Epithelial cell of esophagus (primary cell): ENCODE measurements around the gene TLX3.

Source experiments
- DNase-seq: peaks from one replicate; pipeline ENCODE4 v3.0.0; 2010; ENCODE audit warnings: low read depth
- H3K4me3 ChIP-seq: 2 replicates; pipeline ENCODE4 v1.5.1; 2011; ENCODE audit warnings: mild to moderate bottlenecking, low read length, control low read depth
- CTCF ChIP-seq: IDR thresholded peaks from 2 replicates; pipeline ENCODE4 v1.5.1; 2011; ENCODE audit warnings: low read depth, mild to moderate bottlenecking, low read length, control low read depth, inconsistent platforms; ENCODE audit not compliant: insufficient read depth; ENCODE audit errors: missing control alignments

Gene TLX3

GRCh38 chr5:171269717-171270116 is 39.3 kb upstream of the TLX3 start:
- no peak for TF ChIP-seq CTCF
- DNase-seq = peak; percentile 51
- H3K4me3 ChIP-seq = no peak overlapping the region

DNA sequence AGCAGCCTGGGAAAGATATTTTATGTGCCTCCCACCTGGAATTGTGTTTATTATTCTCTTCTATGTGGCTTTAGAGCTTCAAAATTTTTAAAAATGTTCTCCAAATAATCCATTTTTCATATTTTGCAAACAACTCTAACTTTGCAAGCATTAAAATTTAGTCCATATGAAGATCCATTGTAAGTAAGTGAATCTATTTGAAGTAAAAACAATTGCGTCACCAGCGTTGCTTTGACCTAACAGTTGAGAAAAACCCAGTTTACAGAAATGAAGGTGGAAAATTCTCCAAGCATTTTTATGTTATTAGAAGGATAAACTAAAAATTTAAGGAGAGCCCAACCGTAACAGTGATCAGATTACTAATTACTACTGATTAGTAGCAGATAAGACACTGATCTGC is 38.9 kb upstream of the TLX3 start:
- TF ChIP-seq CTCF = no peak
- DNase-seq = no peak
- H3K4me3 ChIP-seq = no peak overlapping the region

GRCh38 chr5:171271798-171272197 is 37.2 kb upstream of the TLX3 start:
- TF ChIP-seq CTCF = no peak
- H3K4me3 ChIP-seq = no peak overlapping the region
- DNase-seq = no peak

DNA sequence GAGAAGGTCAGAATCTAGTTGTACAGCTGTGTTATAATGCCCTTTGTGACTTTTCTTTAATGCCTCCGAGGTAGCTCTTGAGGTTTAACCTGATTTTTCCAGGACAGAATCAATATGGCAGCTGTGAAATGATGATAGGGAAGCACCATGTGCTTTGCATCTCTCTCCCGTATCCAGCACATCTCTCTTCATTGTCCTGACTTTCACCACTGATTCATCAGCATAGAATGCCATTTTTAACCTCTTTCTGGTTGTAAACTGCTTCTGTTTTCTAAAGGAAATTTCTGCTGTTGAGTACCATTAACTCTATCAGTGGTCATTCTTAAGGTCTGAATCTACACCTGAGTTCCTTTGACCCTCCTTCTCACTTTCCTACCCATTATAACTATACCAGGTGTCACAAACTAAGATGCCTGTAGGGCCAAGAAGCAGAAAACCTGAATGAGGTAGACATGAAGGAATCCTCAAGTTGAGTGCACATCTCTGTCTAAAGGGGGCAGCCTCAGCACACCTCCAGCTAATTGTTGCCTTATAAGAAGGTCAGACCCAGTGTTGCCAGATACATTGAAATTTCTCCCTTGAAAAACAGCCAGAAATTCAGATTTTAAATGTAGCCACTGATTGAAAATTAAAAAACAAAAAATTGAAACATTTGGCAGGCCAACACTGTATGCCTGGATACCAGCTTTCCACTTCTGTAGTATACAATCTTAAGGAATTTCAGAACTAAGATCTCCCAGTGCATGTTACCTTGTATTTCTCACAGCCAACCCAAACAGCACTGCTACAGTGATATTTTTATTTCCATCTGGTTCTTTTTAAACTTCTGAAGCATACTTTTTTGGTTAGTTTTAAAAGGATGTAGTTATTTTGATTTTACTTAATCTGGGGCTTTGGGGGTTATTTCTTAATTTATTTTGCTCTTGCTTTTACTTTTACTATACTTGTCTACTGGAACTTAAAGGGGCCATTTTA is 35.8 kb upstream of the TLX3 start:
- TF ChIP-seq CTCF = peak; percentile 51
- peak; percentile 55 for DNase-seq
- H3K4me3 ChIP-seq = no peak overlapping the region

GRCh38 chr5:171275841-171276544 is 33.1 kb upstream of the TLX3 start:
- no peak for TF ChIP-seq CTCF
- DNase-seq = no peak
- H3K4me3 ChIP-seq = no peak overlapping the region

DNA sequence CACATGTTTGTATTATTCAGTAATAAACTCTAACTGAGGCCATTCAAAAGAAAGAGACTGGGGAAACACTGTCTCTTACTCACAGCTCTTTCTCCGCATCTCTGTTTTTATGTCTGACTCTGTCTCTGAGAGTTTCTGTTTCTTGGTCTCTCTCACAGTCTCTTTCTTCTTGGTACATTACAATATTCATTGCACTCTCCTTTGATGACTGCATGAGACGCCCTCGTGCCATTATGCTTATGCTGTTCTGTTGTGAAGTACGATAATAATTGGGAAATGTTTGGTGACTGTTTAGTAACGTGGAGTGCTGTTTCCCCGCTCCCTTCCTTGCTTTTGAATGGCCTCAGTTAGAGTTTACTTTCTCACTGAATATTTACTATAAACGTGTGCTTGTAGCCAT is 25.3 kb upstream of the TLX3 start:
- no peak for TF ChIP-seq CTCF
- no peak for DNase-seq
- H3K4me3 ChIP-seq = no peak overlapping the region
